Suprapubic skin (tissue), 3 donors: Measurements from ENCODE around the gene PAPSS2.

Source experiments
- CTCF ChIP-seq, 2 donors: fragments of 200-600 bp in 1 of 2; fragments of 450-650 bp in 1 of 2; sonication (generic) in 1 of 2; IDR thresholded peaks; one replicate each; pipeline ENCODE4 v1.5.1; 2016 to 2019; ENCODE audit warnings: antibody characterized with exemption in 2 of 2, mild to moderate bottlenecking in 1 of 2, moderate library complexity in 1 of 2
- POLR2A ChIP-seq, 2 donors: fragments of 450-650 bp; IDR thresholded peaks; one replicate each; pipeline ENCODE4 v1.6.1; 2017; ENCODE audit warnings: antibody characterized with exemption in 2 of 2, mild to moderate bottlenecking in 2 of 2, moderate library complexity in 2 of 2

DNA sequence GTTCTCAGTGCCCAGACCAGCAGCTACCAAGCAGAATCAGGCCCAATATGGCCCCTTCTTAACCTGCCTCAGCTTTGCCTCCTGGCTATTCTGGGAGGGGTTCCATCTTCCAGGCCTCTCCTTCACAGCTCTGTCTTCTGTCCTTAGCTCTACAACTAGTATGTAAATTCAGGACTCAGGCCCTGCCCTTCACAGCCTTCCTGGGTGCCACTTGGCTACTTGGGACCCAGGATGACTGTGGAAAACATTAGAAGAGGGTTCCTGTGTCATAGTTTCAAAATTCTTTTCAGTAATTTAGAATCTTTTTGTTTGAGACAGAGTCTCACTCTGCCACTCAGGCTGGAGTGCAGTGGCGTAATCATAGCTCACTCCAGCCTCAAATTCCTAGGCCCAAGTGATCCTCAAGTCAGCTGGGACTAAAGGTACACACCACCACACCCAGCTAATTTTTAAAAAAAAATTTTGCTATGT lies 33.2 kb upstream of the PAPSS2 start:
- no peak for TF ChIP-seq POLR2A (IDR thresholded peaks at IDR 0.05)
- no peak for TF ChIP-seq CTCF (IDR thresholded peaks at IDR 0.05)
